HG03175 (cell line): ENCODE measurements around the gene ST7.
"Not testable (repeated sequence)": the region's sequence is repeated elsewhere in the genome, so short reads cannot be mapped to it uniquely, and the experiment has no call there.

Source experiments
- ATAC-seq: cut with Tn5 transposase; IDR thresholded peaks from one replicate; pipeline ENCODE4 v1.9.1; 2021; ENCODE audit warnings: mild to moderate bottlenecking, moderate library complexity; ENCODE audit not compliant: unreplicated experiment

ST7 gene

DNA sequence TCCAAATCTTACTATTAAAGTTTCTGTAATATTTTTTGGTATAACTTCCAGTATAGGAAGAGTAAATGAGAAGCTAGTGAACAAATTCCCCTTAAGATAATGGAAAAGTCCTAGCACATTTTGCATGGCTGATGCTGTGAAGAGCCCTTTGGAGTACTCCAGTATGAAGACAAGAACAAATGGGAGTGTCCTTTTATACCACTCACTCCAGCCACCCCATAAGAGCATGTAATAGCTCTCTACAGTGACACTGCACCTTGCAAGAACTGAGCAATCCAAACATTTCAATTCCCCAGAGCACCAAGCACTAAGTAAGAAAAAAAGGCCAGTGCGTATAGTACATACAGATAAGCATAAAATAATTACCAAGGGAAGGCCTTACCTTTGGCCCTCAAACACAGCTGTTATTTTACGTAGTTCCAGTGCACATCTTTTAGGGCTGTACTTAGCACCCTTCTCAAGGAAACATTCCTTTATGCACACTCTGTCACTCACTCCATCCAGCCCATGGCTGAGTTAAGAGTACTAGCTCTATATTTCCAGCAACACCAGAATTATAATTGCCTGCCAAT is 135.4 kb downstream of the ST7 start:
- no peak for ATAC-seq

DNA sequence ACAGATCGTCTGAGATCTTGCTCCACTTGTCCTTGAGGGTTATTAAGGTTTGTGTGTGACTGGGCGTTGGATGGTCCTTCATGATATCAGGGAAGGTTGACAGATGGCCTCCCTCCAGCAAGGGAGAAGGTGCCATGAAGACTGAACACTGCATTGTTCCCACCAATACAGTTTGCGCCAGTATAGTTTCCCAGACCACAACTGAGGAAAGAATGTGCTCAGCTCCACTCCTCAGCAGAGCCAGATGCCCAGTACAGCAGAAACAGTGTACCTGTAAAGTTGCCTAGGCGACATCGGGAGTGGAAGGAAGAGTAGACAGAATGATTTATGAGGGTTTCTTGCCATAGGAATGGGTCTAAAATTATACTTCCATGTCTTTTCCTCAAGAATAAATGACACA is 137.5 kb downstream of the ST7 start:
- ATAC-seq = no peak

- ATAC-seq = no peak
These were observed 138.4 kb downstream of the ST7 start for GRCh38 chr7:117091721-117092120.

GRCh38 chr7:117092785-117093184 is 139.5 kb downstream of the ST7 start:
- ATAC-seq = no peak

DNA sequence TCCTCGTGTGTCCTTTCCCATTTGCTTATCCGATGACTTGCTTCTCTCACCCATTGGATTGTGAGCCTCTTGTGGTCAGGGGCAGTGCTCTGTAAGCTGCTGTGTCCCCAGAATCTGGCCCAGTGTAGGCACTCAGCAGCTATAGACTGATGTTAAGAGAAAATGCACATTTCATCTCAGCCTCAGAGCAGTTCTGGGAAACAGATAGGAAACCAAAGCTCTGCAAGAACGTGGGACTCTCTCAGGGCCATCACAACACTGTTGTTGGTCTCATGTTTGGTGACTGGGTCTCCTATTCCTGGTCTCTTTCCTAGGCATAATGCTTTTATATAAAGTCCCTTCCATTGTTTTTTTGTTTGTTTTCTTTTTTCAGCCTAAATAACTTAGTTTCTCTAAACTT is 141.2 kb downstream of the ST7 start:
- no peak for ATAC-seq

DNA sequence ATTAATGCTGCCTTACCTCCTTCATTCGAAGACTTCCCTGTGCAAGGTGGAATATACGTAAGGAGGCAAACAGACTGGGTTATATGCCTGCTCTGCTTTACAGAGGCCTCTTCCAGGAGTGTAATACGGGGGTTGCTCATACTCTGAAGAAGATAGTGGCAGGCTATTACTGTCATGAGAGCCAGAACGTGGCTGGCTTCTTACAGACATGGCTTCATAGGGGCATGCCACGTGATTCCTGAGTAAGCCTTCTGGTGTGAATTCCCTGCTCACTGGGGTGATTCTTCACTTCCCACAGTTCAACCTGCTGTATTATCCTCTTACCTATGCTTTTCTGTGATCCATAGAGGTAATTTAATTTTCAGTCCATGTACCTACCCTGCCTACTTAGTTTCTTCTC is 141.8 kb downstream of the ST7 start:
- ATAC-seq = no peak

- ATAC-seq = no peak
These were observed 143.0 kb downstream of the ST7 start for GRCh38 chr7:117096330-117096729.

DNA sequence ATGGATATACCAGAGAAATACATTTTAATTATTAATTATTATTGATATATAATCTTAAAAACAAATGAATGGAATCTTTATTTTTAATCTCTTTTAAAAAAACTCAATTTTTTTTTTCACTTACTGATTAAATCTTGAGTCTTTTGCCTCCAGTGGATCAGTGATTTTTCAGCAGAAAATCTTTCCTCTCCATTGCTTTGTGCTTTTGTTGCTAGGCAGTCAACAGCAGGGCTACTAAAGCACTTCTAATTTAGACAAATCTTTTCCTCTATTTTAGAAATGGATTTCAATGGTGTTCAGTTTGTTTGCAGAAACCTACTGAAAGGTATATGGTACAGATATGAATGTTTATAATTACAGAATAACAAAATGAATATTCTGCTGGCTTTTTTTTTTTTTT is 143.6 kb downstream of the ST7 start:
- ATAC-seq = no peak

GRCh38 chr7:117097860-117098259 is 144.6 kb downstream of the ST7 start:
- no peak for ATAC-seq

DNA sequence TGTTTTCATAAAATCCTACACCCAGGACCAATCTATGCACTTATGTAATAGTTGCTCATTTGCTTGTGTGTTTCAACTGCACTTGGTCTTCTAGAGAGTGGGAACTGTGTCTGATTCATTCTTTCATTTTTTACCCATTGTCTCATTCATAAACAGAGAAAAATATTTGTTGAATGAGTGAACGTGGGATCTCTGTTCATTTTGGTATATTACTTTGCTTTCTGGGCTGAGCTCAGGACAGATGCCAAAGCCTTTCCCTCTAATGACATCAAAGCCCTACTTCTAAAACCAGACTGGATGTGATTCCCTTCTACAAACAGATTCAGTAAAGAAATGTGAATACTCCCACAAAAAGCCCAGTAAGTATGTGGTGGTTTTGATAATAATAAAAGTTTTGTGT is 145.2 kb downstream of the ST7 start:
- ATAC-seq = no peak

GRCh38 chr7:117101026-117101425 is 147.7 kb downstream of the ST7 start:
- ATAC-seq = no peak

DNA sequence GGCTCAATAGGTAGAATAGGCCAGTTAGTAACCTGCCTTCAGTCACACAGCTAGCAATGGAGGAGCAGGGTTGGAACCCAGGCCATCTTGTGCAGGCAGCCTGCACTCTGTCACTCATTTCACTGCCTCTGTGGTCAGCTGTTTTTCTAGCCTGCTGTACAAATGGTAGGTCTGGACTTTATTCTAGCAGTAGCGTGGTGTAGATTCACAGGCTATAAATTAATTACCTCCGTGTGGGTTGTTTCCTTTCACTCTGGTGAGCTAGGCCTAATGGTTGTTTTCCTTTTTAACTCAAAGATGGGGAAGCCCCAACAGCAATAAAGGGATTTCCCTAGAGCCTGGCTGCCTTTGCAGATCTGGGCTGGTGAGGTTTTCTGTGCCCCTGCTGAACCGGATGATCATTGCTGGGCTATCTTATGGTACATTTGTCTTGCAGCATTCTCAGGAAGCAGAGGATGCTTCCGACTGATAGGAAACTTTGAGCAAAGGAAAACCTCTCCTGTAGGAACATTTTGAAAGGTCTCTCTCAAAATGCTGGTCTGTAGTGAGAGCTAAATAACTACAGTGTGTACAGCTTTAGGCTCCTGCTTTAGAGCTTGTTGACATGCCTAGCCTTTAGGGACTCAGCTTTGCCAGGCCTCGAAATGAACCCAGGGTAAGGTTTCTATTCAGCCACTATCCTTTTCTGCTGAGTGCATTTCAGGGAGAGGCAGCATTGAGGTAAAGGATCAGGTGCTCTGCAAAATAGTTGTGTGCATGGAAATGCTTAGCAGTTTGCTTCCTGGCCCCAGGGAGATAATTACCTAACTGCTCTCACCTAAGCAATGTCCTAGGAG is 157.4 kb downstream of the ST7 start:
- peak; percentile 89 for ATAC-seq

- ATAC-seq = no peak
These were observed 158.2 kb downstream of the ST7 start for GRCh38 chr7:117111535-117111934.

GRCh38 chr7:117112640-117113039 is 159.3 kb downstream of the ST7 start:
- no peak for ATAC-seq

- no peak for ATAC-seq
These were observed 160.6 kb downstream of the ST7 start for GRCh38 chr7:117113871-117114270.

DNA sequence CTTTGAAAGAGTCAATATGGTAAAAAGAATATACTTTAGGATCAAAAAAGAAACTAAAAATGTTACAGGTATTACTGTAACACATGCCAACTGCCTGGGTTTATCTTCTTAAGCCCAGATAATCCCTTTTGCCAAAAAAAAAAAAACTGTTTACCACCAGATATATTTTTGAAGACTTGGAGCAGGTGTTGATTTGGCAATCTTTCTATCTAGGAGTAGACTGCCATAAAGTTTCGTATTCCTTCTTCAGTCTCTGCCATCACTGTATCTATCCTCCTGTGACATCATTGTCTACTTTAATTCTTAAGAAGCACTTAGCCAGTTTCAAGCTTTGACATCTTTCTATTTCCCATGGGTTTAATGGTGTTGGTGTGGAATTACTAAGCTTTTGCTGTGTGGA is 161.0 kb downstream of the ST7 start:
- ATAC-seq = no peak

GRCh38 chr7:117116211-117116610 is 162.9 kb downstream of the ST7 start:
- no peak for ATAC-seq

GRCh38 chr7:117117172-117117571 is 163.9 kb downstream of the ST7 start:
- ATAC-seq = no peak

- no peak for ATAC-seq
These were observed 165.4 kb downstream of the ST7 start for GRCh38 chr7:117118579-117119180.

DNA sequence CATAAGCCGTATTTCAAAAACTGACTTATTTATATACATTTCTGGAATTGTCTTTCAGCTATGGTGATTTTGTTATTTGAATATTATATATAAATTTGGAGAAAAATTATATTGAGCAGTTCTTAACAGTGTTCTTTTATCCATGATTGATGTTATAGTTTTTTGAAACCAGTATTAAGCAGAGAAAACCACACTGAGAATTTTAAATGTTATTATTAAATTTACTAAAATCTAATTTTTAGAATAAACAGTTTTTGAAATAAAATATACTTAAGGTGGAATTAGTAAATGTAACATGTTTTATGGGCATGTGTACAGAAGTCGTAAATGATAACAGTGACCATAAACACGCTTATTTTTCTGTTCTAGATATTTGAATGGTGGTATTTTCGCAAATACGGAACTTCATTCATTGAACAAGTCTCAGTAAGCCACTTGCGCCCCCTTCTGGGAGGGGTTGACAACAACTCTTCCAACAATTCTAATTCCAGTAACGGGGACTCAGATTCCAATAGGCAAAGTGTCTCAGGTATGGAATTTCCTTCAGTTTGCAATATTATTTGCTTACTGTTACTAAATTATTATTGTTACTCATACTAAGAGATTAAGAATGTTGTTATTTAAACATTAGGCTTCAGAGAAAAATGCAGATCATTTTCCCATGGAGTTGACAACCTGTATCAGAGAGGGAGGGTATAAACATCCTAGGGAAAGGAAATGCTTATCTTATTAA is 166.1 kb downstream of the ST7 start:
- ATAC-seq = no peak

DNA sequence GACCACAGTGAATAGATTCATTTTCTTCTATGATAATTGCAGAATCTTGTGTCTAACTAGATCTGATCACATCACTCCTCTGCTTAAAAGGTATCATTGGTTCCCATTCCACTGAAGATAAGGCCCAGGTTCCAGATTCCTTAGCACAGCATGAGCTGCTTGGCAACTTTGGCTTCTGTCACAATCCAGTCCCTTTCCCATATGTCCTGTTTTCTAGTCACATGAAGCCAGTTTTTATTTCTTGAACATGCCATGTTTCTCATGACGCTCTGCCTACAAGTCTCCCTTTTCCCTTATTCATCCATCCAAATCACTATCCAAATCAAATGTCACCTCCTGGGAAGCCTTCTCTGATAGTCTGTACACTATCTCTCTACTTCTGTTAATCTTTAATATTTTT is 167.0 kb downstream of the ST7 start:
- not testable (repeated sequence) for ATAC-seq

GRCh38 chr7:117122036-117122435 is 168.7 kb downstream of the ST7 start:
- ATAC-seq = not testable (repeated sequence)
